ENCODE data around the gene MUC2.
A peak's percentile ranks its signal among the peaks of the same experiment; 100 is the strongest.

Gene MUC2

DNA sequence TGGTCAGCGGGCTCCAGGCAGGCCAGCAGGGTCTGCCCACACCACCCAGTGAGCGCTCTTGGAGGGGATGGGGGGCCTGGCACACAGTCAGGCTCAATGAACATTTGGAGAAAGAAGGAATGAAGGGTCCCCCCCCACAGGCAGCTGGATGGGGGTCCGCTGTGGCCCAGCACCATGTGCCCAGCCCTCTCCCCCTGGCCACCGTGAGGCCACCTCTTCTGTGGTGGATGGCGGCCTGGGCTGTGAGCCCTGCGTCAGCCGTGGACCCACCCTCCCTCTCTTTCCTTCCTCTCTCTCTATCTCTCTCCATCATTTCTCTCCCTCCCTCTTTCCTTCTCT is 48.0 kb downstream of the MUC2 start:
- DNase-seq, result no peak

DNA sequence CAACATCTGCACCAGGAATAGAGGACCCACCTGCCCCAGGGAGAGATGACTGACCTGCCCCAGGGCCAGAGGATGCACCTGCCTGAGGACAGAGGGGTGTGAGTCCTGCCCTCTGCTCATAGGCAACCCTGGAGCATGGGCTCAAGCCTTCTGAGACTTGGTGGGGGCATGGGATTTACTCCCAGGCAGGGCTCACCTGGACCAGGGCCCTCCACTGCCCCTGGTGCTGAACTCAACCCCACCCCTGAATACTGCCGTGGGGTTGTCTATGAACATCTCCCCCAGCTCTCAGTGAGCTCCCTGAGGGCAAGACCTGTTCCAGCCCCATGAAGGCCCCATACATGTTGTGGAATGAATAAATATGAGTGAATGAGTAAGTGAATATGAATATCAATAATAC is 49.3 kb downstream of the MUC2 start:
- peak in 1 of 5 donors; percentile 8 for DNase-seq
